PC-9 (cell line): ENCODE data around the gene MYO5C.

Experiments
- CTCF ChIP-seq: fragments of 200-600 bp; sonication (generic); conservative IDR thresholded peaks from 2 replicates; pipeline ENCODE4 v1.6.1; 2017; ENCODE audit warnings: mixed run types, antibody characterized with exemption, mild to moderate bottlenecking, moderate library complexity
- EZH2 ChIP-seq: fragments of 200-600 bp; sonication (generic); IDR thresholded peaks from 2 replicates; pipeline ENCODE4 v1.8.0; 2017; ENCODE audit warnings: antibody characterized with exemption, low read depth

- no peak for TF ChIP-seq EZH2
- no peak for TF ChIP-seq CTCF
Observed at GRCh38 chr15:52324109-52324508, 28.5 kb upstream of the MYO5C start.
